Immature natural killer cell (primary cell): Measurements from ENCODE around the gene TEDC2. TPM values are rescaled to one million over a fixed set of nuclear protein-coding genes. Genes with fewer than 3 reads are reported as not detected.

Experiments
- DNase-seq, 3 donors: peaks; one replicate each; pipeline ENCODE4 v3.0.0; 2022; ENCODE audit warnings: mixed read lengths in 1 of 3
- H3K27ac Mint-ChIP-seq, 6 donors: one replicate each; pipeline ENCODE4 v1.8.0; 2020; ENCODE audit warnings: mixed read lengths in 6 of 6, mild to moderate bottlenecking in 5 of 6, inconsistent platforms in 4 of 6, moderate library complexity in 3 of 6
- H3K27me3 Mint-ChIP-seq, 3 donors: one replicate each; pipeline ENCODE4 v1.8.0; 2020 to 2021; ENCODE audit warnings: low read depth in 3 of 3, mild to moderate bottlenecking in 3 of 3, mixed read lengths in 3 of 3, moderate library complexity in 3 of 3, inconsistent platforms in 1 of 3
- H3K36me3 Mint-ChIP-seq, 3 donors: one replicate each; pipeline ENCODE4 v1.8.0; 2020; ENCODE audit warnings: mixed read lengths in 3 of 3, inconsistent platforms in 2 of 3, mild to moderate bottlenecking in 2 of 3
- H3K4me1 Mint-ChIP-seq, 2 donors: one replicate each; pipeline ENCODE4 v1.8.0; 2020; ENCODE audit warnings: inconsistent platforms in 2 of 2, mild to moderate bottlenecking in 2 of 2, mixed read lengths in 2 of 2, moderate library complexity in 1 of 2
- H3K4me3 Mint-ChIP-seq, 5 donors: one replicate each; pipeline ENCODE4 v1.8.0; 2020; ENCODE audit warnings: mild to moderate bottlenecking in 5 of 5, mixed read lengths in 5 of 5, inconsistent platforms in 3 of 5, moderate library complexity in 3 of 5
- H3K9me3 Mint-ChIP-seq, 6 donors: one replicate each; pipeline ENCODE4 v1.8.0; 2020; ENCODE audit warnings: mild to moderate bottlenecking in 6 of 6, mixed read lengths in 6 of 6, inconsistent platforms in 4 of 6, moderate library complexity in 3 of 6
- polyA plus RNA-seq, 3 donors: library from polyadenylated mRNA; unstranded; fragments of 300-500 nt; fragmentation: Illumina TruSeq; gene quantifications; one replicate each; pipeline ENCODE4 v1.2.3, GENCODE V29; 2021

TEDC2 gene
- polyA plus RNA-seq, 3 donors from 2014 or later = 0.22 to 0.85 TPM; not detected in 1

GRCh38 chr16:2481676-2482075 is 21.8 kb downstream of the TEDC2 start:
- Mint-ChIP-seq H3K4me3 (no peak overlapping the region), H3K27me3 (peaks cover 0 to 5% (median 0%) of the 10 kb centered on the region in 3 donors), H3K9me3 (no peaks in the 10 kb centered on the region), H3K4me1 (peaks cover 16 to 18% of the 10 kb centered on the region in 2 donors), H3K27ac (no peak overlapping the region), H3K36me3 (no peaks in the 10 kb centered on the region)
- DNase-seq = no peak

GRCh38 chr16:2482249-2482648 is 22.3 kb downstream of the TEDC2 start:
- H3K9me3 Mint-ChIP-seq = no peaks in the 10 kb centered on the region
- H3K27ac Mint-ChIP-seq = peak overlapping the region in 1 of 6 donors; percentile 81
- peaks cover 19% of the 10 kb centered on the region in 2 donors for H3K4me1 Mint-ChIP-seq
- H3K27me3 Mint-ChIP-seq = peaks cover 0 to 6% (median 0%) of the 10 kb centered on the region in 3 donors
- no peak for DNase-seq
- H3K4me3 Mint-ChIP-seq = no peak overlapping the region
- H3K36me3 Mint-ChIP-seq = no peaks in the 10 kb centered on the region

- Mint-ChIP-seq H3K27me3 (peaks cover 0 to 6% (median 0%) of the 10 kb centered on the region in 3 donors), H3K4me1 (peaks cover 24 to 25% of the 10 kb centered on the region in 2 donors), H3K4me3 (no peak overlapping the region), H3K27ac (peak overlapping the region in 2 of 6 donors; percentile 22 to 81), H3K9me3 (no peaks in the 10 kb centered on the region), H3K36me3 (no peaks in the 10 kb centered on the region)
- no peak for DNase-seq
Observed at GRCh38 chr16:2482708-2483534, 23.0 kb downstream of the TEDC2 start.

DNA sequence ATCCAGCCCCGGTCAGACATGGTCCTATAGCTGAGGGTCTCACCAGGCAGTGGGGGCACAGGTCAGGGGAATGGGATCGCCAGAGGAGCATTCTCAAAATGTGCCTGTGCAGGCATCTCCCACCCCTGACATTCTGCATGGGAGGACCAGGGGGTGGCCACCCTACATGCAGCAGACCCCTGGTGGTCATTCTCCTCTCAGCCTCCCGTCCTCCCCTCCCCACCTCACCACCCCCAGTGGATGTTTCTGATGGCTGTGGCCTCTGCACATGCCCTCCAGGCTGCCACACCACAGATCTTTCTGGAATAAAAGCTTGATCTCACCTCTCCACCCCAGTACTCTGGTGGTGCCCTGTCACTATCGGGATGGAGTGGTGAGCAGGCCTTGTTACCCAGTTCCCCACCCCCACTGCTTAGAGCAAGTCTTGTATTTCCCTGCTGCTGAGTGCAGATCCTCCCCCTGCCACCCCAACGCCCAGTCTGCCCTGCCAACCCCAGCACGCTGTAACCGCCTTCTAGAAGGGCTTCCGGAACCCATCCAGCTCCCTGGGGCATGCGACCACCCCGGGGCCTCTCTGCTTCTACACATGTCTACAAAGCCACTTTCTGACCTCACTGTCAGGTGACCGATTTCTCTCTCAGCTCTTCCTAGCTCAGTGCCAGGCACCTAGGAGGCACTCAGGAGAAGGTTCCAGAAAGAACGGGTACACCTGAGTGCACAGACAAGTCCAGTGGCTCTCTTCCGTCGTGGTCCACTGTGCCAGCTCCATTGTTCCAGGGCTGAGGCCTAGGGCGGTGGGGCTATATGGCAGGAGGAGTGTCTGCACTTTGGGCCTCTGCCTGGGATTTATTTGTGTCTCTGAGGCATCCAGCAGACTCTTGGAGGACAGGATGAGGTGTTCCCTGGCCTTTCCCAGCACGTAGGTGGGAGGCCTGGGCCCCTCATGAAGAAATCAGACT is 24.3 kb downstream of the TEDC2 start:
- Mint-ChIP-seq H3K27ac (peak overlapping the region in 3 of 6 donors; percentile 17 to 75 (median 55)), H3K36me3 (no peaks in the 10 kb centered on the region), H3K4me1 (peaks cover 27 to 30% of the 10 kb centered on the region in 2 donors), H3K4me3 (no peak overlapping the region), H3K27me3 (peaks cover 0 to 6% (median 0%) of the 10 kb centered on the region in 3 donors), H3K9me3 (no peaks in the 10 kb centered on the region)
- DNase-seq = no peak

DNA sequence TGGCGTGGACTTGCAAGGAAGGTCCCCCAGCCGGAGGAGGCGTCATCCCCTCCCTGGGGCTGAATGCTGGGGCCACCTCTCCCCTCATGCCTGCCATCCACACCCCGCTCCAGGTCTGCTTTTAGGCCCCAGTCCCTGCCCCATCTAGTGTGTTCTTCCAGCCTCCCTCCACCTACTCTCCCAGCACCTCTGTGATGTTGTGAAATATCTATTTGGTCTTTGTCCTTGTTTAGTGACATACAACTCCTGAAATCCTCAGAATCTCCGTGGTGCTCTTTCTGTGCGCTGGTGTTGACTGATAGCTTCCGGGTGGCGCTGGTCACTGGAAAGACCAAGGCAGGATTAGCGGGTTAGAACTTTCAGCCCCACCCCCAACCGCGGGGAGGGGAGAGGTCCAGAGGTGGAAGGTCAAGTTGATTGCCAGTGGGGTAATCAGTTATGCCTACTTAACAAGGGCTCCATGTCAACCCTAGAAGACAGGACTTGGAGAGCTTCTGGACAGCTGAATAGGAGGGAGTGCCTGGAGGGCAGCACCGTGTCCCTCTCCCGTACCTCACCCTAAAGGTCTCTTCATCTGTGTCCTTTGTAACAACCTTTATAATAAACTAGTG is 25.1 kb downstream of the TEDC2 start:
- peaks cover 27 to 30% of the 10 kb centered on the region in 2 donors for H3K4me1 Mint-ChIP-seq
- no peaks in the 10 kb centered on the region for H3K36me3 Mint-ChIP-seq
- peak overlapping the region in 2 of 5 donors; percentile 21 to 40 for H3K4me3 Mint-ChIP-seq
- no peak for DNase-seq
- no peaks in the 10 kb centered on the region for H3K9me3 Mint-ChIP-seq
- H3K27me3 Mint-ChIP-seq = peaks cover 0 to 6% (median 0%) of the 10 kb centered on the region in 3 donors
- H3K27ac Mint-ChIP-seq = peak overlapping the region in 5 of 6 donors; percentile 17 to 75 (median 38)

DNA sequence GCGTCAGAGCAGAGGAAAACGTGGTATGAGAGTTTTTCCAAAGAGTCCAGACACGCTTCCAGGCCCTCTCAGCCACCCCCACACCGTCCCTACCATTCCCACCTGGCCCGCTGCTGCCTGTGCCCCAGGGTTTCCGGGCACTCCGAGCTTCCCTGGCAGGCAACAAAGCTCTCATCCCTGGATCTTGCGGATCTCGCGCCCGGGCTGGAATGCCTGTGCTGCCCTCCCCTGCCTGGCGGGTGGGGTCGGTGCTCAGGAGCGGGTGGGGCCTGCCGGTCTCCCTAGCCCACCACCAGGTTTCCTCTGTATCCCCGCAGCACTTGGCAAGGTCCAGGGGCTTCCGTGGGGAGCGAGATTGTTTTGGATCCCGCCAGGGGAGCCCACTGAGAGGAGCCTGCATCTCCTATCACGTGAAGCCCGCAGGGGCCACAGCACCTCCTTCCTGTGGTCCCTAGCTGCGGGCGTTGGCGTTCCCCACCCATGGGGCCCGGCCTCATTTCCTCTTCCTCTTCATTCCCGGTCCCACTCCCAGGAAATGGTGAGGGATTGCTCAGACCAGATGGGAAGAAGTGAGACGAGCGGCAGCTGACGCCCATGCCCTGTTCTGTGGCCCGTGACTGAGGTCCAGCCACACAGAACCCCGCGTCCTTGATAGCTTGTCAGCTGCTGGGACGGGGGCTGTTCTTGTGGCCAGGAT is 26.1 kb downstream of the TEDC2 start:
- peaks cover 0 to 6% (median 0%) of the 10 kb centered on the region in 3 donors for H3K27me3 Mint-ChIP-seq
- no peaks in the 10 kb centered on the region for H3K36me3 Mint-ChIP-seq
- no peaks in the 10 kb centered on the region for H3K9me3 Mint-ChIP-seq
- no peak for DNase-seq
- H3K27ac Mint-ChIP-seq = peak overlapping the region in 5 of 6 donors; percentile 7 to 94 (median 89)
- H3K4me3 Mint-ChIP-seq = peak overlapping the region in 3 of 5 donors; percentile 71 to 85 (median 84)
- H3K4me1 Mint-ChIP-seq = peaks cover 27 to 30% of the 10 kb centered on the region in 2 donors

- peak overlapping the region; percentile 71 to 85 (median 82) for H3K4me3 Mint-ChIP-seq
- H3K27me3 Mint-ChIP-seq = peaks cover 0 to 6% (median 0%) of the 10 kb centered on the region in 3 donors
- H3K4me1 Mint-ChIP-seq = peaks cover 27 to 30% of the 10 kb centered on the region in 2 donors
- peak overlapping the region; percentile 51 to 94 (median 90) for H3K27ac Mint-ChIP-seq
- DNase-seq = peak; percentile 78 to 80 (median 79)
- no peaks in the 10 kb centered on the region for H3K36me3 Mint-ChIP-seq
- no peaks in the 10 kb centered on the region for H3K9me3 Mint-ChIP-seq
Observed at GRCh38 chr16:2486645-2487516, 27.0 kb downstream of the TEDC2 start.

GRCh38 chr16:2487517-2487842 is 27.6 kb downstream of the TEDC2 start:
- no peaks in the 10 kb centered on the region for H3K9me3 Mint-ChIP-seq
- peaks cover 0 to 6% (median 0%) of the 10 kb centered on the region in 3 donors for H3K27me3 Mint-ChIP-seq
- H3K36me3 Mint-ChIP-seq = no peaks in the 10 kb centered on the region
- H3K4me3 Mint-ChIP-seq = peak overlapping the region; percentile 71 to 85 (median 82)
- H3K4me1 Mint-ChIP-seq = peaks cover 27 to 30% of the 10 kb centered on the region in 2 donors
- DNase-seq = no peak
- peak overlapping the region; percentile 51 to 94 (median 90) for H3K27ac Mint-ChIP-seq

DNA sequence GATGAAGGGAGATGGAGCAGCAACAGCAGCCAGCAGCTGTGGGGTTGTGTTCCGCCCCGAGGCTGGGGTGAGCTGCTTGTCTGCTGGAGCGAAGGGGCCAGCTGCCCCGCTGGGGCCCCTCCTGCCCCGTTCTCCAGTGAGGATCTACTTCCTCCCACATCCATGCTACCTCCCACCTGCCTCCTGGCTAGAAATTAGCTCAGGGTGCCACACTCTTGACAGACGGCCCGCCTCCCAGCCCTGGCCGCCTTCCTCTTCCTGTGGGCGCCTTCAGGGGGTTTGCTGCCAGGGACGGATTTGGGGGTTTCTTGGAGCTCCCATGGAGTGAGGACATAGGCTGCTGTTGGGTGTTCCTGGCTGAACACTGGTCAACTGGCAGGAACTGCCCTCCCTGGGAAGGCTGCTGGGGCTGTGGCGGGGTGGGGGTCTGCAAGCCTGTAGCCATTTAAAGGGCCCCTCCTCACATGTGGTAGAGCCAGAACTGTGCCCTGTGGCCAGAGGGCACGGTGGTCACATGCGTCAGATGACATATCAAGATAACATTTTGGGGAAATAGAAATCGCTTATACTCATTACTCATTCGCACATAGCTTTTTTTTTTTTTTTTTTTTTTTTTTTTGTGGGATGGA is 28.1 kb downstream of the TEDC2 start:
- Mint-ChIP-seq H3K36me3 (no peaks in the 10 kb centered on the region), H3K9me3 (no peaks in the 10 kb centered on the region), H3K4me3 (no peak overlapping the region), H3K4me1 (peaks cover 27 to 30% of the 10 kb centered on the region in 2 donors), H3K27ac (peak overlapping the region in 3 of 6 donors; percentile 53 to 89 (median 74)), H3K27me3 (peaks cover 0 to 6% (median 0%) of the 10 kb centered on the region in 3 donors)
- DNase-seq = no peak

DNA sequence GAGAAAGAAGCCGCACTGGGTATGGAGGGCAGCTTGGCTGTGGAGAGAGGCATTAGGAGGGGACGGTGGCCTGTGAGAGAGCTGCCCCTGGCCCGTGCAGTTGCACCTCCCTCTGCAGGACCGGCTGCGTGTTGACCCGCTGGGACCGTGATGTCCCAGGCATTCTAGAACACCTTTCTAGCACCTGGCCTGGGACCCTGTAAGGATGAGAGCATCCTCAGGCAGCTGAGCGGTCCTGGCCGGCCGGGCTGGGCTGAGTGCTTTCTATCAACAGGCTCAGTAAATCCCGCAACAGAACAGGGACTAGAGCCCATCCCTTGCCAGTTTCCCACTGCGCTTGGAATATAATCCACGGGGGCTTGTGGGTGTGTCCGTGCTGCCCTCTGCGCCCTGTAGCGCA is 29.7 kb downstream of the TEDC2 start:
- no peaks in the 10 kb centered on the region for H3K9me3 Mint-ChIP-seq
- no peak for DNase-seq
- no peak overlapping the region for H3K27ac Mint-ChIP-seq
- H3K27me3 Mint-ChIP-seq = peaks cover 0 to 6% (median 0%) of the 10 kb centered on the region in 3 donors
- peak overlapping the region in 1 of 5 donors; percentile 33 for H3K4me3 Mint-ChIP-seq
- peaks cover 25 to 30% of the 10 kb centered on the region in 2 donors for H3K4me1 Mint-ChIP-seq
- H3K36me3 Mint-ChIP-seq = no peaks in the 10 kb centered on the region

- no peak overlapping the region for H3K4me3 Mint-ChIP-seq
- no peak overlapping the region for H3K27ac Mint-ChIP-seq
- no peaks in the 10 kb centered on the region for H3K36me3 Mint-ChIP-seq
- no peak for DNase-seq
- no peaks in the 10 kb centered on the region for H3K9me3 Mint-ChIP-seq
- H3K27me3 Mint-ChIP-seq = peaks cover 0 to 2% (median 0%) of the 10 kb centered on the region in 3 donors
- peaks cover 22 to 25% of the 10 kb centered on the region in 2 donors for H3K4me1 Mint-ChIP-seq
Observed at GRCh38 chr16:2490190-2491105, 30.5 kb downstream of the TEDC2 start.
